Thoracic aorta (tissue), 2 donors: ENCODE measurements around the gene DOK3. TPM values are rescaled to one million over a fixed set of nuclear protein-coding genes. Genes with fewer than 3 reads are reported as not detected.

Source experiments
- ATAC-seq: fragments of 150-250 bp; one replicate; pipeline ENCODE4 v1.8.0; 2017; ENCODE audit warnings: low read depth; ENCODE audit not compliant: insufficient number of reproducible peaks, low FRiP score
- DNase-seq: peaks from one replicate; pipeline ENCODE4 v3.0.0-alpha.2; 2020; ENCODE audit warnings: low spot score
- H3K27ac ChIP-seq, 2 donors: fragments of 200-600 bp; sonication (generic); 1 replicate in 1 of 2; 2 replicates in 1 of 2; pipeline ENCODE4 v1.5.1; 2016; ENCODE audit warnings: mild to moderate bottlenecking in 2 of 2, moderate library complexity in 2 of 2
- H3K27me3 ChIP-seq: fragments of 200-600 bp; sonication (generic); replicated peaks from 2 replicates; pipeline ENCODE4 v1.6.0; 2016; ENCODE audit warnings: mild to moderate bottlenecking; ENCODE audit not compliant: insufficient read depth
- H3K36me3 ChIP-seq: fragments of 200-600 bp; sonication (generic); one replicate; pipeline ENCODE4 v1.5.1; 2016
- H3K4me1 ChIP-seq, 2 donors: fragments of 200-600 bp; sonication (generic); 1 replicate in 1 of 2; 2 replicates in 1 of 2; pipeline versions ENCODE4 v1.5.1 to v1.6.0; 2016; ENCODE audit warnings: low read depth in 2 of 2, mild to moderate bottlenecking in 1 of 2; ENCODE audit not compliant: control insufficient read depth in 1 of 2
- H3K4me3 ChIP-seq: fragments of 200-600 bp; sonication (generic); 2 replicates; pipeline ENCODE4 v1.5.1; 2016; ENCODE audit warnings: mild to moderate bottlenecking
- H3K9me3 ChIP-seq: fragments of 200-600 bp; sonication (generic); 2 replicates; pipeline ENCODE4 v1.5.1; 2016
- total RNA-seq, 2 donors: library from RNA; depleted of rRNA; stranded (reverse); fragments of >200 nt; gene quantifications; one replicate each; pipeline versions ENCODE4 v1.1.0 to v1.2.3, GENCODE V29; 2016
- TF ChIP-seq, protein P1 (sequence below): fragments of 200-600 bp; sonication (generic); IDR thresholded peaks from one replicate; pipeline ENCODE4 v1.5.1; 2019; ENCODE audit warnings: antibody characterized with exemption

The DOK3 gene
- total RNA-seq, 2 donors from 2014 or later = 20.5 to 35.6 TPM

GRCh38 chr5:177494346-177495195 lies 15.1 kb downstream of the DOK3 start:
- Histone ChIP-seq H3K9me3 (no peaks in the 10 kb centered on the region), H3K4me3 (peak overlapping the region; percentile 90), H3K27me3 (no peaks in the 10 kb centered on the region), H3K36me3 (peaks cover 43% of the 10 kb centered on the region), H3K27ac (peak overlapping the region; percentile 100), H3K4me1 (peaks cover 55 to 77% of the 10 kb centered on the region in 2 donors)
- ATAC-seq (peak; percentile 27), DNase-seq (peak; percentile 83)
- TF ChIP-seq, protein P1, sequence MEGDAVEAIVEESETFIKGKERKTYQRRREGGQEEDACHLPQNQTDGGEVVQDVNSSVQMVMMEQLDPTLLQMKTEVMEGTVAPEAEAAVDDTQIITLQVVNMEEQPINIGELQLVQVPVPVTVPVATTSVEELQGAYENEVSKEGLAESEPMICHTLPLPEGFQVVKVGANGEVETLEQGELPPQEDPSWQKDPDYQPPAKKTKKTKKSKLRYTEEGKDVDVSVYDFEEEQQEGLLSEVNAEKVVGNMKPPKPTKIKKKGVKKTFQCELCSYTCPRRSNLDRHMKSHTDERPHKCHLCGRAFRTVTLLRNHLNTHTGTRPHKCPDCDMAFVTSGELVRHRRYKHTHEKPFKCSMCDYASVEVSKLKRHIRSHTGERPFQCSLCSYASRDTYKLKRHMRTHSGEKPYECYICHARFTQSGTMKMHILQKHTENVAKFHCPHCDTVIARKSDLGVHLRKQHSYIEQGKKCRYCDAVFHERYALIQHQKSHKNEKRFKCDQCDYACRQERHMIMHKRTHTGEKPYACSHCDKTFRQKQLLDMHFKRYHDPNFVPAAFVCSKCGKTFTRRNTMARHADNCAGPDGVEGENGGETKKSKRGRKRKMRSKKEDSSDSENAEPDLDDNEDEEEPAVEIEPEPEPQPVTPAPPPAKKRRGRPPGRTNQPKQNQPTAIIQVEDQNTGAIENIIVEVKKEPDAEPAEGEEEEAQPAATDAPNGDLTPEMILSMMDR = peak; percentile 27

DNA sequence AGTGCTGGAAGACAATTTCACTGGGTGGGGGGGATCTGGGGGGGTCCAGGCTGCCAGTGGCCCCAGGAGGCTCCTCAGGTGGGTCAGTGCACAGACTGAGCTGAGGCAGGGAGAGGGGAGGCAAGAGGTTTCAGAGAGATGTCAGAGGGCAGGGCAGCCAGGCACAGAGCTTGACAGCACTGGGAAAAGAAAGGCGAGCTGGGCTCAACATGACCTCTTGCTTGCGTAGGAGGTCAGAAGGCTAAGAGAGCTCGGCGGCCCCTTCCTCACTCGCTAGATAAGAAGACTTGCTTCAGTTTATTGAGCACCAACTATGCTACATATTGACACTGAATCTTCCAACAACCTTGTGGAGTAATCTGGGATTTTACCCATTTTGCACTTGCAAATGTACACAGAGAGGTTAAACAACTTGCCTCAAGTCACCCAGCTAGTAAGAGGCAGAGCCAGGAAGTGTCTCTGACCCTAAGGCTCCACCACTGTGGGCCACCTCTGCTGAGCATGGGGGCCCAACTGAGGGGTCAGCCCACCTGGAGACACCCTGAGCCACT lies 15.8 kb downstream of the DOK3 start:
- ATAC-seq (no peak), DNase-seq (no peak)
- Histone ChIP-seq H3K27ac (peak overlapping the region; percentile 100), H3K9me3 (no peaks in the 10 kb centered on the region), H3K36me3 (peaks cover 50% of the 10 kb centered on the region), H3K27me3 (no peaks in the 10 kb centered on the region), H3K4me1 (peaks cover 55 to 84% of the 10 kb centered on the region in 2 donors), H3K4me3 (peak overlapping the region; percentile 90)
- TF ChIP-seq, protein P1 = no peak

- Histone ChIP-seq H3K36me3 (peaks cover 60% of the 10 kb centered on the region), H3K27ac (peak overlapping the region; percentile 100), H3K4me3 (peak overlapping the region; percentile 90), H3K4me1 (peaks cover 55 to 82% of the 10 kb centered on the region in 2 donors), H3K27me3 (no peaks in the 10 kb centered on the region), H3K9me3 (no peaks in the 10 kb centered on the region)
- ATAC-seq (no peak), DNase-seq (no peak)
- TF ChIP-seq, protein P1 = no peak
Observed at GRCh38 chr5:177492841-177493240, 16.8 kb downstream of the DOK3 start.

- no peaks in the 10 kb centered on the region for H3K27me3 ChIP-seq
- no peak for ATAC-seq
- peak overlapping the region; percentile 100 for H3K27ac ChIP-seq
Observed at GRCh38 chr5:177491983-177492746, 17.5 kb downstream of the DOK3 start.

More at GRCh38 chr5:177491983-177492746, 17.5 kb downstream of the DOK3 start:
- H3K4me3 ChIP-seq = peak overlapping the region; percentile 90
- no peak for DNase-seq
- H3K36me3 ChIP-seq = peaks cover 67% of the 10 kb centered on the region
- no peaks in the 10 kb centered on the region for H3K9me3 ChIP-seq
- TF ChIP-seq, protein P1 = no peak
- H3K4me1 ChIP-seq = peaks cover 55 to 88% of the 10 kb centered on the region in 2 donors
